Measurements from ENCODE around the gene AGAP1. TPM values are rescaled to one million over a fixed set of nuclear protein-coding genes. Genes with fewer than 3 reads are reported as not detected.
A peak's percentile ranks its signal among the peaks of the same experiment; 100 is the strongest.

AGAP1 gene
- total RNA-seq, 1 donor, result 10.8 TPM

- no peak for DNase-seq (ENCODE audit: low read depth)
- no peak overlapping the region for H3K4me3 ChIP-seq (ENCODE audit: low read depth, low read length)
- TF ChIP-seq, protein P1, sequence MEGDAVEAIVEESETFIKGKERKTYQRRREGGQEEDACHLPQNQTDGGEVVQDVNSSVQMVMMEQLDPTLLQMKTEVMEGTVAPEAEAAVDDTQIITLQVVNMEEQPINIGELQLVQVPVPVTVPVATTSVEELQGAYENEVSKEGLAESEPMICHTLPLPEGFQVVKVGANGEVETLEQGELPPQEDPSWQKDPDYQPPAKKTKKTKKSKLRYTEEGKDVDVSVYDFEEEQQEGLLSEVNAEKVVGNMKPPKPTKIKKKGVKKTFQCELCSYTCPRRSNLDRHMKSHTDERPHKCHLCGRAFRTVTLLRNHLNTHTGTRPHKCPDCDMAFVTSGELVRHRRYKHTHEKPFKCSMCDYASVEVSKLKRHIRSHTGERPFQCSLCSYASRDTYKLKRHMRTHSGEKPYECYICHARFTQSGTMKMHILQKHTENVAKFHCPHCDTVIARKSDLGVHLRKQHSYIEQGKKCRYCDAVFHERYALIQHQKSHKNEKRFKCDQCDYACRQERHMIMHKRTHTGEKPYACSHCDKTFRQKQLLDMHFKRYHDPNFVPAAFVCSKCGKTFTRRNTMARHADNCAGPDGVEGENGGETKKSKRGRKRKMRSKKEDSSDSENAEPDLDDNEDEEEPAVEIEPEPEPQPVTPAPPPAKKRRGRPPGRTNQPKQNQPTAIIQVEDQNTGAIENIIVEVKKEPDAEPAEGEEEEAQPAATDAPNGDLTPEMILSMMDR (IDR thresholded peaks at IDR 0.05; ENCODE audit: insufficient read depth, low read depth, low read length), result no peak
Observed at GRCh38 chr2:235566415-235566814, 72.6 kb downstream of the AGAP1 start.

DNA sequence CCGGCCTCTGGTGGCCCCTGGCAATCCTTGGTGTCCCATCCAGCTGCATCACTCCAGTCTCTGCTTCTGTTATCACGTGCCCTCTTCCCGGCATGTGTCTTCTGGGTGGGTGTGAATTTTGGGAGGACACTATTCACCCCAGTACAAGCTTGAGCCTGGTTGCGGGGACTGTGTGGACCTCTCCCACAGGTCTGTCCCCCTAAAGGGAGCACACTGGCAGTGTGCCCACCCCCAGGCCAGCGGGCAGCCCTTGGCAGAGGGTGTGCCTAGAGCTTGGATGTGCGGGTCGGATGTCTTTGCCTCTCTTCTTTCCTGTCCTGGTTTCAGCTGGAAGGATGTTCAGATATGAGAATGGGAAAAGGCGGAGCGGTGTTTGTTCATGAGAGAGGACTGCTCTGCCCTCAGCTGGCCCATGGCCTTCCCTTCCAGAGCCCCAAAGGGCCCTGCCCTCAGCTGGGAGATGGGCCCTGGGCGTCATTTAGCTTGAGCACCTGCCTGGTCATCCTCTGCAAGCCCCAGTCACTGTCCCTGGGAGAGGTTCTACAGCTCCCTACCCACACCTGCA, 73.2 kb downstream of the AGAP1 start:
- no peak for DNase-seq (ENCODE audit: low read depth)
- TF ChIP-seq, protein P1 (IDR thresholded peaks at IDR 0.05; ENCODE audit: insufficient read depth, low read depth, low read length), result no peak
- H3K4me3 ChIP-seq (ENCODE audit: low read depth, low read length), result no peak overlapping the region

- TF ChIP-seq, protein P1 (IDR thresholded peaks at IDR 0.05; ENCODE audit: insufficient read depth, low read depth, low read length), result no peak
- H3K4me3 ChIP-seq (ENCODE audit: low read depth, low read length), result no peak overlapping the region
- no peak for DNase-seq (ENCODE audit: low read depth)
Observed at GRCh38 chr2:235567842-235568241, 74.0 kb downstream of the AGAP1 start.

DNA sequence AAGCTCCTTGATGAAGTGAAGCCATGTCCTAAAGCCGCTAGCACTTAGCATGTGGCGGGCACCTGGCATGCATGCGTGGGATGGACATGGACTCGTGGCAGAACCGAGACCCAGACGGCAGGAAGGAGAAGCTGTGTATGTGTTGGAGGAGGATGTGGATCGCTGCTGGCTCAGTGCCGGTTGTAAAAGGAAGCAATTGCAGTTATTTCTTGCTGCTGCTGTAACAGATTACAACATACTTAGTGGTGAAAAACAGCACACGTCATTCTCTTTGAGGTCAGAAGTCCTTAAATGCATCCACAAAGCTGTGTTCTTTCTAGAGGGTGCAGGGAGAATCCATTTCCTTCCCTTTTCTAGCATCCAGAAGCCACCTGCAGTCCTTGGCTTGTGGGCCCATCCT, 74.6 kb downstream of the AGAP1 start:
- DNase-seq (ENCODE audit: low read depth), result peak; percentile 25
- TF ChIP-seq, protein P1 (IDR thresholded peaks at IDR 0.05; ENCODE audit: insufficient read depth, low read depth, low read length), result no peak
- no peak overlapping the region for H3K4me3 ChIP-seq (ENCODE audit: low read depth, low read length)

DNA sequence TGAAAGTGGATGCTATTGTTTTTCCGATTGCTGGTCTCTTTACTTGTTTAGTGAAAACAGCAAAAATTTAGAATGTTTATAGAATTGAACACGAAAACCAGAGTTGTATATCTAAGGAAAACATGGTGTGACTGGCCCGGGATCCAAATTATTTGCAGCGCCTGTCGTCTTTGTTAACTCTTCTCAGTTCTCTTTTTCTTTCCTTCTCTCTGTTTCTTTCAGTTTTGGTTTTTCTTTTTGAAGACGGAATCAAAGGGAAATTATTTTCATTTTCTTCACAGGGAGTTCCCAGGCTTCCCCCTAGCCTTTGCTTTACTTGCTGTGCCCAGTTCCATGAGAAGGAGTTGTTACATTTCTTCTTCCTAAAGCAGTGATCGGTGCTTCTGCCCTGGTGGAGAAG, 76.0 kb downstream of the AGAP1 start:
- no peak for DNase-seq (ENCODE audit: low read depth)
- TF ChIP-seq, protein P1 (IDR thresholded peaks at IDR 0.05; ENCODE audit: insufficient read depth, low read depth, low read length), result no peak
- H3K4me3 ChIP-seq (ENCODE audit: low read depth, low read length), result peak overlapping the region; percentile 23

- TF ChIP-seq, protein P1 (IDR thresholded peaks at IDR 0.05; ENCODE audit: insufficient read depth, low read depth, low read length), result no peak
- H3K4me3 ChIP-seq (ENCODE audit: low read depth, low read length), result peak overlapping the region; percentile 23
- peak; percentile 72 for DNase-seq (ENCODE audit: low read depth)
Observed at GRCh38 chr2:235570256-235570655, 76.4 kb downstream of the AGAP1 start.

All from fibroblast of villous mesenchyme (primary cell).